ENCODE results near the gene ENPP7.

The ENPP7 gene

GRCh38 chr17:79789943-79790804 is 59.4 kb downstream of the ENPP7 start:
- TF ChIP-seq CTCF (IDR thresholded peaks at IDR 0.05; ENCODE audit: borderline replicate concordance, control extremely low read depth, extremely low read depth, insufficient read depth, missing control alignments) = peak; percentile 76
- in situ Hi-C loops (cut with MboI; ENCODE audit: low sequenced_read_pairs, unreplicated experiment) = no loop called here
- DNase-seq (ENCODE audit: low spot score) = peak; percentile 87

- no peak for TF ChIP-seq CTCF (IDR thresholded peaks at IDR 0.05; ENCODE audit: borderline replicate concordance, control extremely low read depth, extremely low read depth, insufficient read depth, missing control alignments)
- no peak for DNase-seq (ENCODE audit: low spot score)
- in situ Hi-C loops (cut with MboI; ENCODE audit: low sequenced_read_pairs, unreplicated experiment) = no loop called here
Measured at GRCh38 chr17:79790805-79791734, 60.3 kb downstream of the ENPP7 start.

GRCh38 chr17:79791735-79792161 is 61.0 kb downstream of the ENPP7 start:
- in situ Hi-C loops (cut with MboI; ENCODE audit: low sequenced_read_pairs, unreplicated experiment) = no loop called here
- TF ChIP-seq CTCF (IDR thresholded peaks at IDR 0.05; ENCODE audit: borderline replicate concordance, control extremely low read depth, extremely low read depth, insufficient read depth, missing control alignments) = no peak
- no peak for DNase-seq (ENCODE audit: low spot score)

Data from GM13976 (cell line).